M059J (cell line): ENCODE measurements around the gene FHOD3. TPM values are rescaled to one million over a fixed set of nuclear protein-coding genes. Genes with fewer than 3 reads are reported as not detected.

ENCODE experiments used
- DNase-seq: peaks from one replicate; pipeline ENCODE4 v3.0.0-alpha.2; 2012; ENCODE audit warnings: low read depth
- total RNA-seq: library from RNA; depleted of rRNA; stranded (reverse); fragments of >200 nt; shearing (Covaris generic); gene quantifications from 2 replicates; pipeline ENCODE4 v1.2.3, GENCODE V29; 2014

The FHOD3 gene
- total RNA-seq, 1 experiment from 2014 or later = 13.1 TPM

GRCh38 chr18:36519358-36519757, 221.8 kb downstream of the FHOD3 start:
- DNase-seq = peak; percentile 86

- DNase-seq = no peak
These were observed 225.0 kb downstream of the FHOD3 start for GRCh38 chr18:36522509-36522908.

GRCh38 chr18:36525913-36526312, 228.4 kb downstream of the FHOD3 start:
- DNase-seq = no peak

- no peak for DNase-seq
These were observed 229.1 kb downstream of the FHOD3 start for GRCh38 chr18:36526611-36527010.

GRCh38 chr18:36527051-36527450, 229.5 kb downstream of the FHOD3 start:
- DNase-seq = no peak

- DNase-seq = peak; percentile 30
These were observed 230.4 kb downstream of the FHOD3 start for GRCh38 chr18:36527740-36528455.

- DNase-seq = no peak
These were observed 232.2 kb downstream of the FHOD3 start for GRCh38 chr18:36529747-36530146.

- DNase-seq = no peak
These were observed 233.3 kb downstream of the FHOD3 start for GRCh38 chr18:36530676-36531405.

GRCh38 chr18:36531636-36532035, 234.1 kb downstream of the FHOD3 start:
- no peak for DNase-seq

GRCh38 chr18:36532394-36532793, 234.9 kb downstream of the FHOD3 start:
- peak; percentile 72 for DNase-seq

GRCh38 chr18:36532815-36533214, 235.3 kb downstream of the FHOD3 start:
- DNase-seq = no peak

- DNase-seq = no peak
These were observed 236.1 kb downstream of the FHOD3 start for GRCh38 chr18:36533446-36534153.

GRCh38 chr18:36534154-36534688, 236.7 kb downstream of the FHOD3 start:
- DNase-seq = peak; percentile 16

GRCh38 chr18:36535202-36535935, 237.9 kb downstream of the FHOD3 start:
- no peak for DNase-seq

- no peak for DNase-seq
These were observed 238.9 kb downstream of the FHOD3 start for GRCh38 chr18:36536426-36536825.

- no peak for DNase-seq
These were observed 239.8 kb downstream of the FHOD3 start for GRCh38 chr18:36537289-36537688.

GRCh38 chr18:36539674-36540231, 242.2 kb downstream of the FHOD3 start:
- no peak for DNase-seq

- no peak for DNase-seq
These were observed 245.5 kb downstream of the FHOD3 start for GRCh38 chr18:36543030-36543429.

- DNase-seq = no peak
These were observed 246.6 kb downstream of the FHOD3 start for GRCh38 chr18:36543991-36544725.

GRCh38 chr18:36545821-36546427, 248.4 kb downstream of the FHOD3 start:
- no peak for DNase-seq
